NCI-H1105 treated with DMSO at 0.1 percent for 48 hours (cell line): ENCODE results near the gene CA14.
A peak's percentile ranks its signal among the peaks of the same experiment; 100 is the strongest.
"Not testable (repeated sequence)": the region's sequence is repeated elsewhere in the genome, so short reads cannot be mapped to it uniquely, and the experiment has no call there.

Experiments
- DNase-seq: peaks from one replicate; lab custom pipeline; 2025; lab: John Stamatoyannopoulos, UW

The CA14 gene

GRCh38 chr1:150257624-150258585 lies at the start of gene CA14:
CA14 (plus strand) TSS chr1:150257774; CDS start chr1:150258129, 355 bp downstream.
- DNase-seq: no peak

GRCh38 chr1:150208460-150208859 lies 49.1 kb upstream of the CA14 start:
- not testable (repeated sequence) for DNase-seq

- no peak for DNase-seq
Observed at GRCh38 chr1:150210091-150210490, 47.5 kb upstream of the CA14 start.

- no peak for DNase-seq
Observed at GRCh38 chr1:150210706-150211105, 46.9 kb upstream of the CA14 start.

- DNase-seq: no peak
Observed at GRCh38 chr1:150212070-150212469, 45.5 kb upstream of the CA14 start.

- peak; percentile 77 for DNase-seq
Observed at GRCh38 chr1:150213170-150214098, 44.1 kb upstream of the CA14 start.

- DNase-seq: not testable (repeated sequence)
Observed at GRCh38 chr1:150214099-150214756, 43.3 kb upstream of the CA14 start.

- not testable (repeated sequence) for DNase-seq
Observed at GRCh38 chr1:150215855-150216254, 41.7 kb upstream of the CA14 start.

- peak; percentile 3 for DNase-seq
Observed at GRCh38 chr1:150221552-150221951, 36.0 kb upstream of the CA14 start.

GRCh38 chr1:150224983-150225382 lies 32.6 kb upstream of the CA14 start:
- no peak for DNase-seq

- no peak for DNase-seq
Observed at GRCh38 chr1:150225546-150225945, 32.0 kb upstream of the CA14 start.

- DNase-seq: no peak
Observed at GRCh38 chr1:150226486-150226885, 31.1 kb upstream of the CA14 start.

- DNase-seq: no peak
Observed at GRCh38 chr1:150227228-150227627, 30.3 kb upstream of the CA14 start.

GRCh38 chr1:150228246-150228645 lies 29.3 kb upstream of the CA14 start:
- not testable (repeated sequence) for DNase-seq

GRCh38 chr1:150232921-150233320 lies 24.7 kb upstream of the CA14 start:
- not testable (repeated sequence) for DNase-seq

- DNase-seq: peak; percentile 16
Observed at GRCh38 chr1:150233359-150234308, 23.9 kb upstream of the CA14 start.

- DNase-seq: no peak
Observed at GRCh38 chr1:150234309-150234565, 23.3 kb upstream of the CA14 start.

GRCh38 chr1:150234566-150235293 lies 22.8 kb upstream of the CA14 start:
- DNase-seq: peak; percentile 52

- no peak for DNase-seq
Observed at GRCh38 chr1:150235294-150235851, 22.2 kb upstream of the CA14 start.
